MM.1S (cell line): ENCODE results near the gene KCNB1.

Experiments used
- CTCF ChIP-seq: fragments of 300-600 bp; sonication (generic); IDR thresholded peaks from 2 replicates; pipeline ENCODE4 v1.5.1; 2016; ENCODE audit warnings: antibody characterized with exemption, low read length, mixed read lengths
- EZH2 ChIP-seq: fragments of 300-600 bp; sonication (generic); optimal IDR thresholded peaks from 2 replicates; pipeline ENCODE3; 2017; ENCODE audit warnings: low read depth, mild to moderate bottlenecking, antibody characterized with exemption, low read length, mixed read lengths
- EZH2phosphoT487 ChIP-seq: fragments of 300-600 bp; sonication (generic); IDR thresholded peaks from 2 replicates; pipeline ENCODE4 v1.6.1; 2018; ENCODE audit warnings: antibody characterized with exemption, low read length

GRCh38 chr20:49431329-49431728, 51.1 kb downstream of the KCNB1 start:
- TF ChIP-seq CTCF, result no peak
- no peak for TF ChIP-seq EZH2
- no peak for TF ChIP-seq EZH2phosphoT487
